ENCODE measurements around the gene MARK1. TPM values are rescaled to one million over a fixed set of nuclear protein-coding genes. Genes with fewer than 3 reads are reported as not detected.

MARK1 gene
- total and polyA plus RNA-seq, 2 donors (not counting 1 experiment from before 2014, with no cell fraction given): 0.52 to 3.8 TPM

- Histone ChIP-seq H3K9me3 (ENCODE audit: control extremely low read depth in 1 of 3, control insufficient read depth in 2 of 3, insufficient read depth in 1 of 3, low read length in 2 of 3) (peaks cover 0 to 5% (median 0%) of the 10 kb centered on the region in 3 donors), H3K4me3 (ENCODE audit: control extremely low read depth in 1 of 5, extremely low read depth in 1 of 5, insufficient read depth in 1 of 5, low read depth in 2 of 5, low read length in 4 of 5) (no peak overlapping the region), H3K9ac (ENCODE audit: low read length) (no peak overlapping the region), H2AFZ (ENCODE audit: insufficient read depth, low read depth, low read length, poor library complexity, severe bottlenecking) (no peak overlapping the region), H3K36me3 (replicated peaks in 1 of 2; ENCODE audit: control extremely low read depth in 1 of 2, control insufficient read depth in 1 of 2, extremely low read depth in 1 of 2, insufficient read depth in 2 of 2, low read length in 1 of 2) (no peaks in the 10 kb centered on the region), H3K4me1 (ENCODE audit: control insufficient read depth in 2 of 2, insufficient read depth in 2 of 2, low read length in 2 of 2) (no peaks in the 10 kb centered on the region), H3K4me2 (replicated peaks; ENCODE audit: low read depth, low read length, poor library complexity, severe bottlenecking) (no peak overlapping the region), H3K27ac (ENCODE audit: low read length in 2 of 2) (no peak overlapping the region), H3K79me2 (ENCODE audit: control insufficient read depth, insufficient read depth, low read length) (no peaks in the 10 kb centered on the region), H3K27me3 (replicated peaks in 1 of 4; ENCODE audit: control extremely low read depth in 1 of 4, control insufficient read depth in 3 of 4, insufficient read depth in 4 of 4, low read length in 3 of 4) (no peaks in the 10 kb centered on the region), H4K20me1 (ENCODE audit: control insufficient read depth, insufficient read depth, low read length, poor library complexity, severe bottlenecking) (no peaks in the 10 kb centered on the region)
- POLR2A ChIA-PET: no interaction called here
- Mint-ChIP-seq H3K9me3 (ENCODE audit: insufficient read depth) (no peaks in the 10 kb centered on the region), H3K4me1 (no peaks in the 10 kb centered on the region), H3K27me3 (peaks cover 7% of the 10 kb centered on the region), H3K27ac (no peak overlapping the region), H3K4me3 (no peak overlapping the region)
- intact Hi-C loops (cut with micrococcal nuclease): no loop called here
- WGBS (ENCODE audit: insufficient coverage): 91% methylated on average over 4 of the region's 4 CpGs
- TF ChIP-seq, protein P1, sequence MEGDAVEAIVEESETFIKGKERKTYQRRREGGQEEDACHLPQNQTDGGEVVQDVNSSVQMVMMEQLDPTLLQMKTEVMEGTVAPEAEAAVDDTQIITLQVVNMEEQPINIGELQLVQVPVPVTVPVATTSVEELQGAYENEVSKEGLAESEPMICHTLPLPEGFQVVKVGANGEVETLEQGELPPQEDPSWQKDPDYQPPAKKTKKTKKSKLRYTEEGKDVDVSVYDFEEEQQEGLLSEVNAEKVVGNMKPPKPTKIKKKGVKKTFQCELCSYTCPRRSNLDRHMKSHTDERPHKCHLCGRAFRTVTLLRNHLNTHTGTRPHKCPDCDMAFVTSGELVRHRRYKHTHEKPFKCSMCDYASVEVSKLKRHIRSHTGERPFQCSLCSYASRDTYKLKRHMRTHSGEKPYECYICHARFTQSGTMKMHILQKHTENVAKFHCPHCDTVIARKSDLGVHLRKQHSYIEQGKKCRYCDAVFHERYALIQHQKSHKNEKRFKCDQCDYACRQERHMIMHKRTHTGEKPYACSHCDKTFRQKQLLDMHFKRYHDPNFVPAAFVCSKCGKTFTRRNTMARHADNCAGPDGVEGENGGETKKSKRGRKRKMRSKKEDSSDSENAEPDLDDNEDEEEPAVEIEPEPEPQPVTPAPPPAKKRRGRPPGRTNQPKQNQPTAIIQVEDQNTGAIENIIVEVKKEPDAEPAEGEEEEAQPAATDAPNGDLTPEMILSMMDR (IDR thresholded peaks at IDR 0.05): no peak
- TF ChIP-seq EZH2 (IDR thresholded peaks at IDR 0.05; ENCODE audit: borderline replicate concordance, insufficient read depth, low read depth, low read length, poor library complexity, severe bottlenecking): no peak
- CTCF ChIA-PET: interaction anchor here (0.6 kb wide), 1 partner anchor 250 kb away, joined by 3 read pairs; no protein-coding TSS in a partner anchor
- no peak for DNase-seq
- ATAC-seq (ENCODE audit: low read depth): no peak
These were observed 114.3 kb downstream of the MARK1 start for GRCh38 chr1:220642285-220642684.

DNA sequence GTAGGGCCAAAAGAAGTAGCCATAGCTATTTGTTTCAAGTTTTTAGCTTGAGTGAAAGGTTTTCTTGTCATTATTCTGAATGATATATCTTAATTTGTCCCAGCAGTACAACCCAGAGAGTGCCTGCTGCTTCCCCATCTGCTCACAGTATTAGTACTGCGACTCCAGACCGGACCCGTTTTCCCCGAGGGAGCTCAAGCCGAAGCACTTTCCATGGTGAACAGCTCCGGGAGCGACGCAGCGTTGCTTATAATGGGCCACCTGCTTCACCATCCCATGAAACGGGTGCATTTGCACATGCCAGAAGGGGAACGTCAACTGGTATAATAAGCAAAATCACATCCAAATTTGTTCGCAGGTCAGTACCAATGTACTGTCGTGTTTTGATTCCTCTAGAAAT lies 125.1 kb downstream of the MARK1 start:
- Mint-ChIP-seq H3K27me3 (peaks cover 4% of the 10 kb centered on the region), H3K27ac (no peak overlapping the region), H3K4me1 (peaks cover 2% of the 10 kb centered on the region), H3K9me3 (ENCODE audit: insufficient read depth) (no peaks in the 10 kb centered on the region), H3K4me3 (no peak overlapping the region)
- Histone ChIP-seq H3K79me2 (ENCODE audit: control insufficient read depth, insufficient read depth, low read length) (no peaks in the 10 kb centered on the region), H3K9me3 (ENCODE audit: control extremely low read depth in 1 of 3, control insufficient read depth in 2 of 3, insufficient read depth in 1 of 3, low read length in 2 of 3) (no peaks in the 10 kb centered on the region), H3K27ac (ENCODE audit: low read length in 2 of 2) (no peak overlapping the region), H3K4me3 (ENCODE audit: control extremely low read depth in 1 of 5, extremely low read depth in 1 of 5, insufficient read depth in 1 of 5, low read depth in 2 of 5, low read length in 4 of 5) (no peak overlapping the region), H3K4me2 (replicated peaks; ENCODE audit: low read depth, low read length, poor library complexity, severe bottlenecking) (no peak overlapping the region), H3K36me3 (replicated peaks in 1 of 2; ENCODE audit: control extremely low read depth in 1 of 2, control insufficient read depth in 1 of 2, extremely low read depth in 1 of 2, insufficient read depth in 2 of 2, low read length in 1 of 2) (no peaks in the 10 kb centered on the region), H2AFZ (ENCODE audit: insufficient read depth, low read depth, low read length, poor library complexity, severe bottlenecking) (no peak overlapping the region), H3K27me3 (replicated peaks in 1 of 4; ENCODE audit: control extremely low read depth in 1 of 4, control insufficient read depth in 3 of 4, insufficient read depth in 4 of 4, low read length in 3 of 4) (no peaks in the 10 kb centered on the region), H4K20me1 (ENCODE audit: control insufficient read depth, insufficient read depth, low read length, poor library complexity, severe bottlenecking) (no peaks in the 10 kb centered on the region), H3K4me1 (ENCODE audit: control insufficient read depth in 2 of 2, insufficient read depth in 2 of 2, low read length in 2 of 2) (no peaks in the 10 kb centered on the region), H3K9ac (ENCODE audit: low read length) (no peak overlapping the region)
- no peak for ATAC-seq (ENCODE audit: low read depth)
- CTCF ChIA-PET: no interaction called here
- POLR2A ChIA-PET: no interaction called here
- WGBS (ENCODE audit: insufficient coverage): 99% methylated on average over 10 of the region's 13 CpGs
- intact Hi-C loops (cut with micrococcal nuclease): no loop called here
- no peak for DNase-seq
- no peak for TF ChIP-seq EZH2 (IDR thresholded peaks at IDR 0.05; ENCODE audit: borderline replicate concordance, insufficient read depth, low read depth, low read length, poor library complexity, severe bottlenecking)
- TF ChIP-seq, protein P1 (IDR thresholded peaks at IDR 0.05): no peak

Data from B cell (primary cell).